HepG2 (cell line): ENCODE results near the gene CELF5.

Source experiments
- EP300 ChIP-seq, 3 experiments: sonication (generic) in 1 of 3; formaldehyde crosslinking in 1 of 3; IDR thresholded peaks; 2 replicates each; pipeline versions ENCODE4 v1.5.1 to v1.6.1; 2011 to 2020; ENCODE audit warnings: low read depth in 2 of 3, low read length in 2 of 3, borderline replicate concordance in 1 of 3, improper control_type of control experiment in 1 of 3, mild to moderate bottlenecking in 1 of 3, missing genetic modification reagents in 1 of 3, moderate library complexity in 1 of 3
- EZH2 ChIP-seq: conservative IDR thresholded peaks from 2 replicates; pipeline ENCODE4 v1.6.1; 2012; ENCODE audit warnings: mild to moderate bottlenecking, low read depth, low read length, moderate library complexity
- FOSL1 ChIP-seq: sonication (generic); formaldehyde crosslinking; IDR thresholded peaks from 2 replicates; pipeline ENCODE4 v1.9.0; 2021; ENCODE audit warnings: missing genetic modification reagents, borderline replicate concordance
- MBNL3 ChIP-seq: fragments of 250-450 bp; sonication (Bioruptor Pico); conservative IDR thresholded peaks from 2 replicates; pipeline ENCODE4 v1.8.0; 2022; ENCODE audit warnings: mild to moderate bottlenecking, inconsistent platforms
- POLR2A ChIP-seq, 2 experiments: IDR thresholded peaks; 2 replicates each; pipeline ENCODE4 v1.6.1; 2011; ENCODE audit warnings: low read depth in 2 of 2, low read length in 2 of 2, mild to moderate bottlenecking in 1 of 2, moderate library complexity in 1 of 2; ENCODE audit not compliant: insufficient read depth in 1 of 2
- ZFYVE20 ChIP-seq: sonication (generic); formaldehyde crosslinking; IDR thresholded peaks from 2 replicates; pipeline ENCODE4 v1.8.0; 2023; ENCODE audit warnings: low read depth, mild to moderate bottlenecking, moderate library complexity, missing genetic modification reagents, borderline replicate concordance
- TF ChIP-seq, protein P1 (sequence below), 2 experiments: IDR thresholded peaks; 2 replicates each; pipeline ENCODE4 v1.6.1; 2011 to 2012; ENCODE audit warnings: low read length in 2 of 2, borderline replicate concordance in 1 of 2, low read depth in 1 of 2, mild to moderate bottlenecking in 1 of 2, moderate library complexity in 1 of 2

DNA sequence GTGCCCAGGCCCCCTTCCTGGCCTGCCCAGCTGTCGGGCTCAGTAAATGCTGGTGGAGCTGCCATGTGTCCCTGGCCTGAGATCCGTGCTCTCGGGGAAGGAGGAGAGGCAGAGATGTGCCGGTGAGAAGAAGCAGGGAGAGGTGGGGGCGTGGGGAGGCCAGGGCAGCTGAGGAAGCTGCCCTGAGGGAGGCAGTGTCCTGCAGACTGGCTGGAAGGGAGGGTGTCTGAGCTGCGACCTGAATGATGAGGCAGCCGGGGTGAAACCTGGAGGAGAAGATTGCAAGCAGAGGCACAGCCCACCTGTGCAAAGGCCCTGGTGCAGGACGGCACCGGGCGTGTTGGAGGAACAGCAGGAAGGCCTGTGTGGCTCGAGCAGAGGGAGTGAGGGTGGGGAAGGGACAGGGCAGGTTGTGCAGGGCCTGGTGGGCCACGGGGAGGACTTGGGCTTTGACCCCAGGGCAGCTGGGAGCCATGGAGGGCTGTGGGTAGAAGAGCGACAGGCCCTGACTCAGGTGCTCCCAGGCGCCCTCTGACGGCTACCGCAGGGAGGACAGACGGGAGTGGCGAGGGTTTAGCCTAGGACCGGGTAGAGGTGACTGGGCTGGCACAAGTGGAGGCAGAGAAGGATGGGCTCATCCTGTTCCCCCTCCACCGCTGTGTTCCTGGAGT, 14.0 kb upstream of the CELF5 start:
- TF ChIP-seq EZH2 (no peak), ZFYVE20 (CRISPR knock-in tag) (no peak), FOSL1 (CRISPR knock-in tag) (no peak), MBNL3 (no peak), POLR2A (IDR thresholded peaks at IDR 0.05; ENCODE audit: insufficient read depth in 1 of 2, low read depth in 2 of 2, low read length in 2 of 2) (no peak; a peak in 1 of 4 replicates), EP300 (IDR thresholded peaks at IDR 0.05; ENCODE audit: low read depth in 2 of 2, low read length in 2 of 2) (no peak), EP300 (CRISPR knock-in tag; IDR thresholded peaks at IDR 0.05; ENCODE audit: borderline replicate concordance) (no peak)
- TF ChIP-seq, protein P1, sequence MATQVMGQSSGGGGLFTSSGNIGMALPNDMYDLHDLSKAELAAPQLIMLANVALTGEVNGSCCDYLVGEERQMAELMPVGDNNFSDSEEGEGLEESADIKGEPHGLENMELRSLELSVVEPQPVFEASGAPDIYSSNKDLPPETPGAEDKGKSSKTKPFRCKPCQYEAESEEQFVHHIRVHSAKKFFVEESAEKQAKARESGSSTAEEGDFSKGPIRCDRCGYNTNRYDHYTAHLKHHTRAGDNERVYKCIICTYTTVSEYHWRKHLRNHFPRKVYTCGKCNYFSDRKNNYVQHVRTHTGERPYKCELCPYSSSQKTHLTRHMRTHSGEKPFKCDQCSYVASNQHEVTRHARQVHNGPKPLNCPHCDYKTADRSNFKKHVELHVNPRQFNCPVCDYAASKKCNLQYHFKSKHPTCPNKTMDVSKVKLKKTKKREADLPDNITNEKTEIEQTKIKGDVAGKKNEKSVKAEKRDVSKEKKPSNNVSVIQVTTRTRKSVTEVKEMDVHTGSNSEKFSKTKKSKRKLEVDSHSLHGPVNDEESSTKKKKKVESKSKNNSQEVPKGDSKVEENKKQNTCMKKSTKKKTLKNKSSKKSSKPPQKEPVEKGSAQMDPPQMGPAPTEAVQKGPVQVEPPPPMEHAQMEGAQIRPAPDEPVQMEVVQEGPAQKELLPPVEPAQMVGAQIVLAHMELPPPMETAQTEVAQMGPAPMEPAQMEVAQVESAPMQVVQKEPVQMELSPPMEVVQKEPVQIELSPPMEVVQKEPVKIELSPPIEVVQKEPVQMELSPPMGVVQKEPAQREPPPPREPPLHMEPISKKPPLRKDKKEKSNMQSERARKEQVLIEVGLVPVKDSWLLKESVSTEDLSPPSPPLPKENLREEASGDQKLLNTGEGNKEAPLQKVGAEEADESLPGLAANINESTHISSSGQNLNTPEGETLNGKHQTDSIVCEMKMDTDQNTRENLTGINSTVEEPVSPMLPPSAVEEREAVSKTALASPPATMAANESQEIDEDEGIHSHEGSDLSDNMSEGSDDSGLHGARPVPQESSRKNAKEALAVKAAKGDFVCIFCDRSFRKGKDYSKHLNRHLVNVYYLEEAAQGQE (IDR thresholded peaks at IDR 0.05; ENCODE audit: borderline replicate concordance in 1 of 2, low read depth in 1 of 2, low read length in 2 of 2): no peak
